Calu3 (cell line): ENCODE data around the gene SURF4. TPM values are rescaled to one million over a fixed set of nuclear protein-coding genes. Genes with fewer than 3 reads are reported as not detected.

Experiments
- BruUV-seq: library from RNA; stranded (reverse); fragments of 400-500 nt; replicated peaks from 2 replicates; lab custom pipeline; 2021; lab: Mats Ljungman, UMichigan
- CTCF ChIA-PET: fragments of 300-600 bp; sonication (Branson Sonifier 250); formaldehyde crosslinking; loops from one replicate; lab custom pipeline; 2022; ENCODE audit warnings: antibody characterized with exemption; lab: Charles Lee
- DNase-seq: peaks from one replicate; pipeline ENCODE4 v3.0.0; 2022
- H3K27ac Mint-ChIP-seq: one replicate; pipeline ENCODE4 v1.8.0; 2022; ENCODE audit warnings: mixed read lengths; ENCODE audit not compliant: unreplicated experiment
- H3K27me3 Mint-ChIP-seq: one replicate; pipeline ENCODE4 v1.8.0; 2022; ENCODE audit warnings: mixed read lengths; ENCODE audit not compliant: unreplicated experiment
- H3K36me3 Mint-ChIP-seq: one replicate; pipeline ENCODE4 v1.8.0; 2022; ENCODE audit warnings: mild to moderate bottlenecking, moderate library complexity, mixed read lengths; ENCODE audit not compliant: insufficient read depth, unreplicated experiment
- H3K4me1 Mint-ChIP-seq: one replicate; pipeline ENCODE4 v1.8.0; 2022; ENCODE audit warnings: mild to moderate bottlenecking, low read depth, mixed read lengths; ENCODE audit not compliant: unreplicated experiment
- H3K4me3 Mint-ChIP-seq: one replicate; pipeline ENCODE4 v1.8.0; 2022; ENCODE audit warnings: mild to moderate bottlenecking, low read depth, moderate library complexity, mixed read lengths; ENCODE audit not compliant: unreplicated experiment
- H3K9me3 Mint-ChIP-seq: one replicate; pipeline ENCODE4 v1.8.0; 2022; ENCODE audit warnings: low read depth, mixed read lengths; ENCODE audit not compliant: unreplicated experiment
- intact Hi-C: fragments of 100-400 bp; cut with micrococcal nuclease; formaldehyde crosslinking; loops from one replicate; pipeline ENCODE4 v1.10.0; 2022; ENCODE audit not compliant: unreplicated experiment
- total RNA-seq: library from RNA; stranded (reverse); gene quantifications from 2 replicates; pipeline ENCODE4 v1.2.3, GENCODE V29; 2022
- TF ChIP-seq, protein P1 (sequence below): fragments of 200-600 bp; IDR thresholded peaks from one replicate; pipeline ENCODE4 v1.8.0; 2022; ENCODE audit warnings: antibody characterized with exemption; ENCODE audit not compliant: unreplicated experiment

SURF4 gene
- total RNA-seq, 1 experiment from 2014 or later, result 129 TPM

DNA sequence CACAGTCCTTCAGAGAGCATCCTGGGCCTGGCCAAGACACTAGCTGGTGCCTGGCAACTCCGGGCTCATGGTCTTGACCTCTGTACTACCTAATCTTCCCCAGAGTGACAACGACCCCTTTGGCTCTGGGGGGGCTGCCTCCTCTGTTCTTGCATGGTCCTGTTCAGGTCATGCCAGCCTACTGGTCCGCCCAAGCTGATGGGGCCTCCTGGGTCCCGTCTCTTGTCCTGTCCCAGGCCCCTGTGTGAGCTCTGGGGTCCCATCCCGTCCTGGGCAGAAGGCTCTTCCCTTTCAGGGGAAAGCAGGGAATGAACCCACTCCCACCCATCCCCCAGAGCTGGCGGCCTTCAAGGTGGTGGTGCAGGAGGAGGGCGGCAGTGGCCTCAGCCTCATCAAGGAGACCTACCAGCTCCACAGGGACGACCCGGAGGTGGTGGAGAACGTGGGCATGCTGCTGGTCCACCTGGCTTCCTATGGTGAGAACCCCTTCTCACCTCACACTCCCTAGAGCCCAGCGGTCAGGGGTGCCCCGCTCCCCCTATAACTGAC, 28.7 kb upstream of the SURF4 start:
- CTCF ChIA-PET, result interaction anchor here (0.6 kb wide), 1 partner anchor 47 kb away, joined by 8 read pairs; no protein-coding TSS in a partner anchor
- Mint-ChIP-seq H3K9me3 (no peaks in the 10 kb centered on the region), H3K4me1 (no peaks in the 10 kb centered on the region), H3K27me3 (no peaks in the 10 kb centered on the region), H3K36me3 (peaks cover 16% of the 10 kb centered on the region), H3K4me3 (no peak overlapping the region), H3K27ac (no peak overlapping the region)
- TF ChIP-seq, protein P1, sequence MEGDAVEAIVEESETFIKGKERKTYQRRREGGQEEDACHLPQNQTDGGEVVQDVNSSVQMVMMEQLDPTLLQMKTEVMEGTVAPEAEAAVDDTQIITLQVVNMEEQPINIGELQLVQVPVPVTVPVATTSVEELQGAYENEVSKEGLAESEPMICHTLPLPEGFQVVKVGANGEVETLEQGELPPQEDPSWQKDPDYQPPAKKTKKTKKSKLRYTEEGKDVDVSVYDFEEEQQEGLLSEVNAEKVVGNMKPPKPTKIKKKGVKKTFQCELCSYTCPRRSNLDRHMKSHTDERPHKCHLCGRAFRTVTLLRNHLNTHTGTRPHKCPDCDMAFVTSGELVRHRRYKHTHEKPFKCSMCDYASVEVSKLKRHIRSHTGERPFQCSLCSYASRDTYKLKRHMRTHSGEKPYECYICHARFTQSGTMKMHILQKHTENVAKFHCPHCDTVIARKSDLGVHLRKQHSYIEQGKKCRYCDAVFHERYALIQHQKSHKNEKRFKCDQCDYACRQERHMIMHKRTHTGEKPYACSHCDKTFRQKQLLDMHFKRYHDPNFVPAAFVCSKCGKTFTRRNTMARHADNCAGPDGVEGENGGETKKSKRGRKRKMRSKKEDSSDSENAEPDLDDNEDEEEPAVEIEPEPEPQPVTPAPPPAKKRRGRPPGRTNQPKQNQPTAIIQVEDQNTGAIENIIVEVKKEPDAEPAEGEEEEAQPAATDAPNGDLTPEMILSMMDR, result no peak
- BruUV-seq, result no TSS peak
- intact Hi-C loops, result loop anchor here (5.0 to 10.0 kb wide), 2 partner anchors 60 to 217 kb away; partner anchors contain the start of genes MED22 and RPL7A
- DNase-seq, result no peak

DNA sequence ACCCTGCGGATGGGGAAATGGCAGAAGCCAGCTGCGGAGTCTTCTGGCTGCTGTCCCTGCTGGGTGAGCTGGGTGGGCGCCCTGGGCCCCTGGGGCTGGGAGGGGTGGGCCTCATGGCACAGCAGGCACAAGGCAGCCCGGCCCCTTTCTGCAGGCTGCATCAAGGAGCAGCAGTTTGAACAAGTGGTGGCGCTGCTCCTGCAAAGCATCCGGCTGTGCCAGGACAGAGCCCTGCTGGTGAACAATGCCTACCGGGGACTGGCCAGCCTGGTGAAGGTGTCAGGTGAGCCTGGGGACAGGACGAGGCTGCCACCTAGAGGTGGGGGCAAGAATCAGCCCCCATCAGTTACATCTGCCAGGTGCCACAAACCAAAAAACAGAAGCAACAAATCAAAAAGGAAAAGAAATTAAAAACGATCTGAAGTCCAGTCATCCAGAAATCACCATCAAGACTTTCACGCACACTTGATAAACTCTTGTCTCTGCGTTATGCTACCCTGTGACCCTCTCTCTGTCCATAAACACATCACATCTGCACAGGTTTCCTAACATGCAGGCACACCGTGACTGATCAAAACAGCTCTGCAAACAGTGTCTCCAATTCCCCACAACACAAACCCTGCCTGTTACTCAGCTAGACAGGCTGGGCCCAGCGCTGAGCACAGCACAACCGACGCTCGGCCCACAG, 28.1 kb upstream of the SURF4 start:
- Mint-ChIP-seq H3K9me3 (no peaks in the 10 kb centered on the region), H3K36me3 (peaks cover 12% of the 10 kb centered on the region), H3K4me1 (no peaks in the 10 kb centered on the region), H3K4me3 (no peak overlapping the region), H3K27ac (no peak overlapping the region), H3K27me3 (no peaks in the 10 kb centered on the region)
- TF ChIP-seq, protein P1, result peak; percentile 75
- BruUV-seq, result no TSS peak
- intact Hi-C loops, result loop anchor here (5.0 to 10.0 kb wide), 2 partner anchors 59 to 217 kb away; partner anchors contain the start of genes MED22 and RPL7A
- DNase-seq, result peak; percentile 78
- CTCF ChIA-PET, result interaction anchor here (0.5 kb wide), 1 partner anchor 68 kb away, joined by 4 read pairs; the partner anchor contains the start of gene SURF6

DNA sequence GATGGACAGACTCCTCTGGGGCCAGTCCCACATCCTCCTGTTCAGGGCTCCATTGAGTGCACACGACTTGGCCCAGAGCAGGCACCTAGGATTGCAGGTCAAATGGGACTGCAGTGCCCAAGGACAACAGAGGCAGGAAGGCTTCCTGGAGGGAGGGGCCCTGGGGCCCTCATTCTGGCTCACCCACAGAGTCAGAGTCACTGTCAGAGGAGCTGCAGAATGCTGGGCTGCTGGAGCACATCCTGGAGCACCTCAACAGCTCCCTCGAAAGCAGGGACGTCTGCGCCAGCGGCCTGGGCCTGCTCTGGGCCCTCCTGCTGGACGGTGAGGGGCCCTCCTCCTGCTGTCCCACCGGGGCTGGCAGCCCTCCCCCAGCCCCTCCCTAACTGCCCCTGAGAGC, 26.8 kb upstream of the SURF4 start:
- TF ChIP-seq, protein P1, result no peak
- no TSS peak for BruUV-seq
- peaks cover 3% of the 10 kb centered on the region for H3K27me3 Mint-ChIP-seq
- H3K4me3 Mint-ChIP-seq, result no peak overlapping the region
- intact Hi-C loops, result loop anchor here (5.0 to 10.0 kb wide), 2 partner anchors 58 to 215 kb away; partner anchors contain the start of genes MED22 and RPL7A
- H3K36me3 Mint-ChIP-seq, result peaks cover 12% of the 10 kb centered on the region
- H3K9me3 Mint-ChIP-seq, result no peaks in the 10 kb centered on the region
- DNase-seq, result no peak
- CTCF ChIA-PET, result no interaction called here
- no peak overlapping the region for H3K27ac Mint-ChIP-seq
- H3K4me1 Mint-ChIP-seq, result no peaks in the 10 kb centered on the region

- H3K9me3 Mint-ChIP-seq, result no peaks in the 10 kb centered on the region
- H3K4me1 Mint-ChIP-seq, result no peaks in the 10 kb centered on the region
- BruUV-seq, result no TSS peak
- no peak overlapping the region for H3K27ac Mint-ChIP-seq
- TF ChIP-seq, protein P1, result no peak
- H3K4me3 Mint-ChIP-seq, result no peak overlapping the region
- no peak for DNase-seq
- CTCF ChIA-PET, result no interaction called here
- intact Hi-C loops, result loop anchor here (5.0 to 10.0 kb wide), 2 partner anchors 57 to 214 kb away; partner anchors contain the start of genes MED22 and RPL7A
- peaks cover 12% of the 10 kb centered on the region for H3K36me3 Mint-ChIP-seq
- peaks cover 13% of the 10 kb centered on the region for H3K27me3 Mint-ChIP-seq
Observed at GRCh38 chr9:133401588-133401987, 25.7 kb upstream of the SURF4 start.
